Measurements from ENCODE around the gene GDAP2. TPM values are rescaled to one million over a fixed set of nuclear protein-coding genes. Genes with fewer than 3 reads are reported as not detected.

GDAP2 gene
- total and polyA plus RNA-seq, 10 donors = 3.0 to 44.6 (median 33.3) TPM

- no peak overlapping the region for H3K27ac ChIP-seq
- no peak for DNase-seq
Observed at GRCh38 chr1:117952386-117952785, 23.0 kb upstream of the GDAP2 start.

GRCh38 chr1:117942293-117942692 lies 12.9 kb upstream of the GDAP2 start:
- no peak overlapping the region for H3K27ac ChIP-seq
- H3K4me3 ChIP-seq = no peak overlapping the region
- intact Hi-C loops (cut with DNase I; ENCODE audit: low total_unique reads) = no loop called here
- no peaks in the 10 kb centered on the region for H3K9me3 ChIP-seq
- H3K4me1 ChIP-seq = no peaks in the 10 kb centered on the region
- peaks cover 2 to 100% (median 95%) of the 10 kb centered on the region in 6 donors for H3K36me3 ChIP-seq
- DNase-seq = no peak
- H3K27me3 ChIP-seq (replicated peaks in 1 of 7) = no peaks in the 10 kb centered on the region
- 92 to 99% (median 96%) methylated on average over 2 of the region's 2 CpGs for WGBS, 5 donors
- TF ChIP-seq POLR2A (IDR thresholded peaks at IDR 0.05) (no peak), POLR2AphosphoS5 (IDR thresholded peaks at IDR 0.05) (no peak), CTCF (IDR thresholded peaks at IDR 0.05 in 8 of 11, conservative IDR thresholded peaks at IDR 0.05 in 3 of 11) (no peak)

More at GRCh38 chr1:117952386-117952785, 23.0 kb upstream of the GDAP2 start:
- Histone ChIP-seq H3K9me3 (no peaks in the 10 kb centered on the region), H3K4me3 (no peak overlapping the region), H3K4me1 (no peaks in the 10 kb centered on the region), H3K36me3 (peaks cover 4 to 100% (median 92%) of the 10 kb centered on the region in 6 donors), H3K27me3 (replicated peaks in 1 of 7) (no peaks in the 10 kb centered on the region)
- intact Hi-C loops (cut with DNase I; ENCODE audit: low total_unique reads) = no loop called here
- TF ChIP-seq POLR2A (IDR thresholded peaks at IDR 0.05) (no peak), POLR2AphosphoS5 (IDR thresholded peaks at IDR 0.05) (no peak), CTCF (IDR thresholded peaks at IDR 0.05 in 8 of 11, conservative IDR thresholded peaks at IDR 0.05 in 3 of 11) (no peak)
- WGBS, 5 donors = 88 to 100% (median 90%) methylated on average over 1 of the region's 1 CpG

- 91 to 98% (median 93%) methylated on average over 2 of the region's 2 CpGs for WGBS, 5 donors
- no peak for DNase-seq
- TF ChIP-seq CTCF (IDR thresholded peaks at IDR 0.05 in 8 of 11, conservative IDR thresholded peaks at IDR 0.05 in 3 of 11) (no peak), POLR2AphosphoS5 (IDR thresholded peaks at IDR 0.05) (no peak), POLR2A (IDR thresholded peaks at IDR 0.05) (no peak)
Observed at GRCh38 chr1:117933769-117934168, 4.3 kb upstream of the GDAP2 start.

GRCh38 chr1:117932576-117932975 lies 3.2 kb upstream of the GDAP2 start:
- H3K27me3 ChIP-seq (replicated peaks in 1 of 7) = no peaks in the 10 kb centered on the region
- no peak overlapping the region for H3K27ac ChIP-seq
- intact Hi-C loops (cut with DNase I; ENCODE audit: low total_unique reads) = no loop called here
- H3K36me3 ChIP-seq = peaks cover 0 to 46% (median 27%) of the 10 kb centered on the region in 6 donors
- H3K4me1 ChIP-seq = peaks cover 17 to 43% (median 37%) of the 10 kb centered on the region in 6 donors
- DNase-seq = no peak
- TF ChIP-seq CTCF (IDR thresholded peaks at IDR 0.05 in 8 of 11, conservative IDR thresholded peaks at IDR 0.05 in 3 of 11) (no peak), POLR2AphosphoS5 (IDR thresholded peaks at IDR 0.05) (no peak), POLR2A (IDR thresholded peaks at IDR 0.05) (no peak)
- no peaks in the 10 kb centered on the region for H3K9me3 ChIP-seq
- 90 to 98% (median 97%) methylated on average over 4 of the region's 4 CpGs for WGBS, 5 donors
- no peak overlapping the region for H3K4me3 ChIP-seq

More at GRCh38 chr1:117933769-117934168, 4.3 kb upstream of the GDAP2 start:
- peaks cover 0 to 58% (median 36%) of the 10 kb centered on the region in 6 donors for H3K36me3 ChIP-seq
- H3K4me3 ChIP-seq = no peak overlapping the region
- H3K9me3 ChIP-seq = no peaks in the 10 kb centered on the region
- no peak overlapping the region for H3K27ac ChIP-seq
- intact Hi-C loops (cut with DNase I; ENCODE audit: low total_unique reads) = no loop called here
- no peaks in the 10 kb centered on the region for H3K27me3 ChIP-seq (replicated peaks in 1 of 7)
- H3K4me1 ChIP-seq = peaks cover 8 to 31% (median 25%) of the 10 kb centered on the region in 6 donors
